Activated B cell treated with CpG ODN at 0.5 μM for 24 hours (primary cell): ENCODE results near the gene PIK3R3. TPM values are rescaled to one million over a fixed set of nuclear protein-coding genes. Genes with fewer than 3 reads are reported as not detected.

ENCODE experiments used
- ATAC-seq: fragments of 200-7000 bp; cut with Tn5 transposase; one replicate; pipeline ENCODE4 v1.10.0; 2021; ENCODE audit warnings: low read depth, mild to moderate bottlenecking, moderate library complexity
- CTCF ChIA-PET: fragments of 350-600 bp; sonication (Branson Sonifier 250); formaldehyde crosslinking; loops from one replicate; lab custom pipeline; 2021; ENCODE audit warnings: antibody characterized with exemption; lab: Charles Lee
- POLR2A ChIA-PET: fragments of 350-600 bp; sonication (Branson Sonifier 250); formaldehyde crosslinking; loops from one replicate; lab custom pipeline; 2021; ENCODE audit warnings: antibody characterized with exemption; lab: Charles Lee
- DNase-seq: peaks from one replicate; pipeline ENCODE4 v3.0.0; 2022
- H3K27ac Mint-ChIP-seq: one replicate; pipeline ENCODE4 v1.8.0; 2020; ENCODE audit warnings: mixed read lengths
- H3K27me3 Mint-ChIP-seq: one replicate; pipeline ENCODE4 v1.8.0; 2021; ENCODE audit warnings: mixed read lengths
- H3K36me3 Mint-ChIP-seq: one replicate; pipeline ENCODE4 v1.8.0; 2021; ENCODE audit warnings: low read depth, mixed read lengths
- H3K4me1 Mint-ChIP-seq: one replicate; pipeline ENCODE4 v1.8.0; 2021; ENCODE audit warnings: mixed read lengths
- H3K4me3 Mint-ChIP-seq: one replicate; pipeline ENCODE4 v1.8.0; 2020; ENCODE audit warnings: mild to moderate bottlenecking, mixed read lengths
- H3K9me3 Mint-ChIP-seq: one replicate; pipeline ENCODE4 v1.8.0; 2020; ENCODE audit warnings: mixed read lengths
- intact Hi-C: fragments of 100-400 bp; cut with micrococcal nuclease; formaldehyde crosslinking; loops from one replicate; pipeline ENCODE4 v1.15.1; 2024
- total RNA-seq: library from RNA; stranded (reverse); gene quantifications from 2 replicates; pipeline ENCODE4 v1.2.3, GENCODE V29; 2022
- TF ChIP-seq, protein P1 (sequence below): fragments of 200-600 bp; IDR thresholded peaks from one replicate; pipeline ENCODE4 v1.8.0; 2022; ENCODE audit warnings: antibody characterized with exemption, mild to moderate bottlenecking

Gene PIK3R3
- total RNA-seq, 1 donor from 2014 or later: 1.3 TPM

DNA sequence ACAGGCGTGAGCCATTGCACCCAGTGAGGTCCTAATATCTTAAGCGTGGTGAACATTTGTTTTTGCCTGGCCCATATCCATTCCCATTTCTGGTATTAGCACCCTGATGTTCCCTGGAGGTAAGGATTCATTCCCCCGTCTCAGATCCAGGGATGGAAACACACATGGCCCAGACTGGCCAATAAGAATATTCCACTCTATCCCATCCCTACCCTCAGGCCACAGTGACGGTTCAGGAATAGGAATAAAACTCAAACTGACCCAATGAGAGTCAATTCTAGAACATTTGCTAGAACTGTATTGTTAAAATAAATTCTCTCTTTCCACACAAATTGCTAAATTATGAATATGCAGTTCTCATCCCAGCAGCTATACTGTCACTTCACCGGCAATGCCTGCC lies 76.1 kb downstream of the PIK3R3 start:
- POLR2A ChIA-PET: no interaction called here
- no peaks in the 10 kb centered on the region for H3K9me3 Mint-ChIP-seq
- no peaks in the 10 kb centered on the region for H3K36me3 Mint-ChIP-seq
- no peak overlapping the region for H3K27ac Mint-ChIP-seq
- H3K27me3 Mint-ChIP-seq: no peaks in the 10 kb centered on the region
- CTCF ChIA-PET: no interaction called here
- TF ChIP-seq, protein P1, sequence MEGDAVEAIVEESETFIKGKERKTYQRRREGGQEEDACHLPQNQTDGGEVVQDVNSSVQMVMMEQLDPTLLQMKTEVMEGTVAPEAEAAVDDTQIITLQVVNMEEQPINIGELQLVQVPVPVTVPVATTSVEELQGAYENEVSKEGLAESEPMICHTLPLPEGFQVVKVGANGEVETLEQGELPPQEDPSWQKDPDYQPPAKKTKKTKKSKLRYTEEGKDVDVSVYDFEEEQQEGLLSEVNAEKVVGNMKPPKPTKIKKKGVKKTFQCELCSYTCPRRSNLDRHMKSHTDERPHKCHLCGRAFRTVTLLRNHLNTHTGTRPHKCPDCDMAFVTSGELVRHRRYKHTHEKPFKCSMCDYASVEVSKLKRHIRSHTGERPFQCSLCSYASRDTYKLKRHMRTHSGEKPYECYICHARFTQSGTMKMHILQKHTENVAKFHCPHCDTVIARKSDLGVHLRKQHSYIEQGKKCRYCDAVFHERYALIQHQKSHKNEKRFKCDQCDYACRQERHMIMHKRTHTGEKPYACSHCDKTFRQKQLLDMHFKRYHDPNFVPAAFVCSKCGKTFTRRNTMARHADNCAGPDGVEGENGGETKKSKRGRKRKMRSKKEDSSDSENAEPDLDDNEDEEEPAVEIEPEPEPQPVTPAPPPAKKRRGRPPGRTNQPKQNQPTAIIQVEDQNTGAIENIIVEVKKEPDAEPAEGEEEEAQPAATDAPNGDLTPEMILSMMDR: no peak
- DNase-seq (no peak), ATAC-seq (no peak)
- intact Hi-C loops: no loop called here
- H3K4me3 Mint-ChIP-seq: no peak overlapping the region
- no peaks in the 10 kb centered on the region for H3K4me1 Mint-ChIP-seq

DNA sequence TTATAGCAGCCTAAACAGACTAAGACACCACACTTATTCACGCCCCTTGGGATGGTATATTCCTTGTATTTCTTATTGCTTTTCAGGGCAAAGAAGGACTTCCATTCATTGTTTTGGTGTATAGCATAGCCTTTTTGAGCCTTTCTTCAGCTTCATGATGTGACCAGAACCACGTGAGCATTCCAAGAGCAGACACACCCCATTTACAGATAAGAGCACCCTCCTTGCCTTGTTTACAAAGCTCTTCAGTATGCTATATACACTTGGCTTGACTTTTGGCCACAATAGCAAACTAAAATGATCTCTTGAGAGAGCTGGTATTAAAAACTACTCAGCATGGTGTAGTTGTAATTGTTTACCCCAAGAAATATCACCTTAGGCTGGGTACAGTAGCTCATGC lies 78.7 kb downstream of the PIK3R3 start:
- Mint-ChIP-seq H3K4me1 (no peaks in the 10 kb centered on the region), H3K4me3 (no peak overlapping the region), H3K27ac (no peak overlapping the region), H3K27me3 (no peaks in the 10 kb centered on the region), H3K9me3 (no peaks in the 10 kb centered on the region), H3K36me3 (no peaks in the 10 kb centered on the region)
- DNase-seq (no peak), ATAC-seq (no peak)
- TF ChIP-seq, protein P1: no peak
- intact Hi-C loops: no loop called here
- ChIA-PET POLR2A (no interaction called here), CTCF (interaction anchor here (1.1 kb wide), 1 partner anchor 170 kb away, joined by 3 read pairs; no protein-coding TSS in a partner anchor)

DNA sequence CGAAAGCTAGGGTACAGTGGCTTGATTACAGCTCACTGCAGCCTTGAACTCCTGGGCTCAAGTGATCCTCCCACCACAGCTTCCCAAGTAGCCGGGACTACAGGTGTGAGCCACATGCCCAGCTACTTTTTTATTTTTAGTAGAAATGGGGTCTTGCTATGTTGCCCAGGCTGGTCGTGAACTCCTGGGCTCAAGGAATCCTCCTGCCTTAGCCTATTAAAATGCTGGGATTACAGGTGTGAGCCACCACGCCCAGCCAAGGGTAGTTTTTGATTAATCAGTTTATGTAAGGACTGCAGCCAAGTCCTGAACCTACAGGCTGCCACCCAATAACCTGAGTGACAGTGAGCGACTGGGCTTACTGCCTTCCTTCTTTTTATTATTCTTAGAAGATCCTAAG lies 88.3 kb downstream of the PIK3R3 start:
- ChIA-PET POLR2A (interaction anchor here (0.6 kb wide), 1 partner anchor 294 kb away, joined by 3 read pairs; the partner anchor contains the start of gene IPP), CTCF (no interaction called here)
- H3K27me3 Mint-ChIP-seq: no peaks in the 10 kb centered on the region
- peaks cover 39% of the 10 kb centered on the region for H3K4me1 Mint-ChIP-seq
- intact Hi-C loops: no loop called here
- no peak for DNase-seq
- no peak for ATAC-seq
- H3K27ac Mint-ChIP-seq: no peak overlapping the region
- TF ChIP-seq, protein P1: no peak
- H3K4me3 Mint-ChIP-seq: no peak overlapping the region
- H3K9me3 Mint-ChIP-seq: no peaks in the 10 kb centered on the region
- no peaks in the 10 kb centered on the region for H3K36me3 Mint-ChIP-seq

- H3K4me1 Mint-ChIP-seq: peaks cover 39% of the 10 kb centered on the region
- TF ChIP-seq, protein P1: no peak
- H3K9me3 Mint-ChIP-seq: no peaks in the 10 kb centered on the region
- peak overlapping the region; percentile 56 for H3K4me3 Mint-ChIP-seq
- intact Hi-C loops: loop anchor here (1.0 to 2.0 kb wide), 3 partner anchors 89 to 297 kb away; partner anchors contain the start of genes LRRC41, NSUN4, PIK3R3 and UQCRH
- ATAC-seq (peak; percentile 100), DNase-seq (peak; percentile 36)
- H3K27ac Mint-ChIP-seq: peak overlapping the region; percentile 80
- ChIA-PET POLR2A (interaction anchor here (0.6 kb wide), 1 partner anchor 293 kb away, joined by 3 read pairs; the partner anchor contains the start of gene IPP), CTCF (no interaction called here)
- no peaks in the 10 kb centered on the region for H3K27me3 Mint-ChIP-seq
- no peaks in the 10 kb centered on the region for H3K36me3 Mint-ChIP-seq
Observed at GRCh38 chr1:46043458-46044017, 88.9 kb downstream of the PIK3R3 start.

DNA sequence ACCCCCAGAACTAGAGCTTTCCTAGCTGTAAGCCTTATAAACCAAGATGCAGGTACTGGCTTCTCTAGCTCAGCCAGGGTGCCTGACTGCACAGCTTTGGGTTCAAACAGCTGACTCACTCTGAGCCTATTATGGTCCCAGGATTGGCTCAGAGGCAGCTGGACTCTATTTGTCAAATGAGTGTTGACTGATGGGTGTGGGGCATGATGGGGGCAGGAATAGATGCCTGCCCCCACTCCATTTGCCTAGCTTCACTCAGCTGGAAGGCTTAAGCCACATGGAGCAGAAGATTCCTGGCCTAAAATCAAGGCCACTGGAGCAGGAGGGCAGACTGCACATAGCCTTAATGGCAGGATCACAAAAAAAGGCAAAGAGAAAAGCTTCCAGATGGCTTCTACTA lies 90.5 kb downstream of the PIK3R3 start:
- ATAC-seq: no peak
- Mint-ChIP-seq H3K27ac (no peak overlapping the region), H3K4me1 (peaks cover 39% of the 10 kb centered on the region), H3K9me3 (no peaks in the 10 kb centered on the region), H3K27me3 (no peaks in the 10 kb centered on the region), H3K36me3 (no peaks in the 10 kb centered on the region), H3K4me3 (no peak overlapping the region)
- intact Hi-C loops: loop anchor here (2.0 kb wide), 1 partner anchor 299 kb away; the partner anchor contains the start of gene NSUN4
- POLR2A ChIA-PET: interaction anchor here (0.6 kb wide), 2 partner anchors 221 to 550 kb away, joined by 3 to 4 read pairs; no protein-coding TSS in a partner anchor
- no peak for DNase-seq
- CTCF ChIA-PET: interaction anchor here (1.5 to 8.9 kb wide), 2 partner anchors 140 to 182 kb away, joined by 4 to 85 read pairs; no protein-coding TSS in a partner anchor
- TF ChIP-seq, protein P1: no peak
